Adipose tissue (tissue), 3 donors: Measurements from ENCODE around the gene NFKB1. TPM values are rescaled to one million over a fixed set of nuclear protein-coding genes. Genes with fewer than 3 reads are reported as not detected.

Source experiments
- H3K27ac ChIP-seq: one replicate; pipeline ENCODE4 v1.5.1; 2013; ENCODE audit warnings: low read depth, low read length
- WGBS, 3 donors: extraction: QIAGEN DNeasy Blood & Tissue Kit; methylation state at CpG; one replicate each; pipeline ENCODE4 v1.1.7; 2013; 5-methylcytosine and 5-hydroxymethylcytosine counted together
- polyA plus RNA-seq, 3 donors: library from polyadenylated mRNA; stranded (reverse); fragments of 200-250 nt; gene quantifications; one replicate each; pipeline ENCODE4 v1.2.3, GENCODE V29; 2013
- donor health status: healthy with polysubstance abuse.
- donor health status: Bipolar disorder and iron deficiency.
- donor health status: healthy.

The NFKB1 gene
- polyA plus RNA-seq, 3 donors = 9.2 to 57.0 (median 22.9) TPM

DNA sequence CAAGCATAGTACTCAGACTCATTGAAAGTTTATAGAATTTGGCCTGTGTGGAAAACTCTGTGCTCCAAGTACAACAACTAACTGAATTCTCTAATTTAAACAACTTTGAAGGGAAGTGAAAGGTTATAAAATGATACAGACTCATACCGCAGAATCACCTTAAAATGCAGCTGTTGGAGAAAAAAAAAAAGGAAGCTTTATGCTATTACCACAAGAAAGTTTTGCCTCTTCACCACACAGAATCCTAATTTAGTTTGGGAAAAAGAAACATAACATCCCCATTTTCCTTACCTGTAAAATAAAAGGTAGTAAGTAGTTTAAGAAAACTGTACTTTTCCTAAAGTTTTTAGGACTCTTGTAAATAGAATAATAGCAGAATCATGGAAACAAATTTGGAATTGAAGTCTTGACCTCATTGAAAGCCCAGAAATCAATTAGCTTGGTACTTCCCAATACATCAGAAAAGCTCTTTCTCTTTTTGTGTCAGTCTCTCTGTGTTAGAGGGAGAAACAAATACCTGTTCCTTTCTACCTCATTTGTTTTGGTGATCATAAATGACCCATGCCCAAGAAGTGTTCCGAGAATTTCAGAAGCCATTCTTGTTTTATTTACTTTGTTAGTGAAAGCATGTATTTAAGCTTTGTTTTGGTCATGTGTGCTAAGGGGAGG is 78.8 kb downstream of the NFKB1 start:
- H3K27ac ChIP-seq = no peak overlapping the region
- WGBS, 3 donors = 81 to 86% (median 83%) methylated on average over 2 of the region's 2 CpGs

DNA sequence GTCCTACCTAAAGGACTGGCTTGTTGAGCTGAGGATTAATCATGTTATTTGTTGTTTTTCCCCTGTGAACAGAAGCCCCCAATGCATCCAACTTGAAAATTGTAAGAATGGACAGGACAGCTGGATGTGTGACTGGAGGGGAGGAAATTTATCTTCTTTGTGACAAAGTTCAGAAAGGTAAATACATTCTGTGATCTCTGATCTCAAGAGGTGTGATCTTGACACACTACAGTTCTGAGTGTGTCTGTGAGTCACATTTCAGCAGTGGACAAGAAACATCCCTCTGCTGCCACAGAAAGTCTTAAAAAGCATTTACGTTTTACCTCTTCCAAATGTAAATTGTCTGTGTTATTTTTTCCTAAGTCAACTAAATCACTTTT is 79.3 kb downstream of the NFKB1 start:
- 87 to 97% (median 88%) methylated on average over 1 of the region's 1 CpG for WGBS, 3 donors
- no peak overlapping the region for H3K27ac ChIP-seq

DNA sequence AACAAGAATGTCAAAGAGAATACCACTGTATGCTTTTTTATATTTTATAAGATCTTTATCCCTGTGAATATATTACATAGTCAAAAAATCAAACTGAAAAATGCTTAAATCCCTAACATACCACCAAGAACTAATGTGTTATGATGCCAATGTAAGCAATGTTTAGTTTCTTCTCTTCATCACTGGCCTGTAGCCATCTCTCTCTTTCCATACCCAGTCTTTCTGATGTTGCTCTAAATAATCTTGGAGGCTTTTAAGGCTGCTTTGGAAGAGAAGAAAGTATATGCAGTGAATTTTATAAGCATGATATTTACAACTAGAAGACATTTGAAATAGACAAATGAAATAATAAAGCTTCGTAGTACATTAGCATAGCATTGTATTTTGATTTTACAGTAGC is 82.9 kb downstream of the NFKB1 start:
- WGBS, 3 donors = 97 to 100% (median 98%) methylated on average over 1 of the region's 1 CpG
- no peak overlapping the region for H3K27ac ChIP-seq

DNA sequence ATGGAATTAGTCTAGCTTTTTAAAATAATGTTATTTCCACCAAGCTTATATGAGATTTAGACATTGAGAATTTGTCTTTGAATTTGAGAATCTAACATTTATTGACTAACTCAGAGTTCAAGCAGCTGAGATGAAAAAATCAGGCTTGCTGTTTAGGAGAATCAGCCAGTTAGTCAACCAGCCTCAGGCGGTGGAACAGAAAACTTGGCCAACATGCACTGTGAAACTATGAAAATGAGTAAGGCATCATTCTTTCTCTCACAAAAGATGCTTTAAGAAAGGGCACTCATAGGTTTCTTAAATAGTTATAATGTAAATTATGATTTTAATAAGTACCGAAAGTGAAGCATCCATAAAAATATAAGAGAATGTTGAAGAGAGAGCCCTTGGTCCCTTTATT is 84.2 kb downstream of the NFKB1 start:
- H3K27ac ChIP-seq = no peak overlapping the region
- 92 to 96% (median 94%) methylated on average over 2 of the region's 2 CpGs for WGBS, 3 donors

DNA sequence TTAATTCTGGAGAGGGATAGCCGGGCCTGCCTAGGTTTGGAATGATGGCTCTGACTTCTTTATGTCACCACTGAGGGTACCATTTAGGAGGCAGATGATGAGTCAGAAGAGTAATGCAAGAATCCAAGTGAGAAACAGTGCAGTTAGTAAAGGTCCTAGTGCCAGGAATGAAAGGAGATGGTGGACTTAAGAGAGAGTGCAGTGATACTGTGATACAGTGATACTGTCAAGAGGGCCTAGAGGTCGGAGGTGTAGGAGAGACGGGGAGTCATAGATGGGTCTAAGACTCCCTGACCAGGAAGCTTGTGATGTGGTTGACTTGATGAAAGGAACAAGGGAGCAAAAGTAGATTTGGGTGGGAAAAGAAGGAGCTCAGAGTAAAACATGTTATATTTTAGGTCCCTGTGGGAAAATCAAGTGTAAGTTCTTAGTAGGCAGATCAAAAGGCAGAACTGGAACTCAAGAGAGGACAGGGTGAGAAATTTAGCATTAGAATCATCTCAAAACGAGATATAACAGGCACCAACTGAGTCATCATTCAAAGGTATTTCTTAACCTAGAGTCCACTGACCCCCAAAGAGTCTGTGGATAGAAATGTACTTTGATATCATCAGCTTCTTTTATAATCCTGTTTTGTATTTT is 85.0 kb downstream of the NFKB1 start:
- WGBS, 3 donors = 93 to 94% (median 93%) methylated on average over 4 of the region's 4 CpGs
- no peak overlapping the region for H3K27ac ChIP-seq

DNA sequence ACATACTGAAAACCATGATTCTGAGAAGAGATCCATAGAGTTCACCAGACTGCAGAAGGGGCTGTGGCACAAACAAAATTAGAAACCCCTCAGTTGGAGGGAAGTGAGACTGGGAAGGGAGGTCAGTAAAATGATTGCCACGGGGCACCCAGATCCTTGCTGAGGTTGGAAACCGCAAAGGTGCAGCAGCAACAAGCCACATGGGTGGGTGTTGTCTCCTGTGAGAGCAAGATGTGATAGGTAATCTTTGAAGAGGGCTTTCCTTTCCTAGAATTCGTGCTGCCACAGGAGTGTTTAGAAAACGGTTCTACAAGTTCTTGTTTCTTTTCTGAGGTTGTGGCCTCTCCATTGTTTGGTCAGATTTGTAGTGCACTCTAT is 85.5 kb downstream of the NFKB1 start:
- H3K27ac ChIP-seq = no peak overlapping the region
- 77 to 84% (median 82%) methylated on average over 4 of the region's 4 CpGs for WGBS, 3 donors

DNA sequence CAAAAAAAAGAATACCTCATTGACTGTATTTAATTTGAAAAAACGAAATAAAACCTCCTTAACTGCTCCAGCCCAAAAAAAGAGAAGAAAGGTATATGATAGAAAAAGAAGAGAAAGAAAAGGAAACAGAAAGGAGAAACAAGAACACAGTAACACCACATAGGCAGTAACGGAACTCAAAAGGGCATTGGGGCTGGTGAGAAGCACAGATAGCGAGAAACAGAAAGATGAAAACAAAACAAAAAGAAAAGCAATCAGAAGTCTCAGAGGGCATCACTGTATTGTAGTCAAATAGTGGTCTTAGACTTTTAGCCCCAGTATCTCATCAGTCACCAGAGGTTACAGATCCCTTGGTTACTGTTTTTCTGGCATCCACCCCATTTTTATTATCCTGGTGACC is 88.6 kb downstream of the NFKB1 start:
- WGBS, 3 donors = 58 to 93% (median 59%) methylated on average over 3 of the region's 3 CpGs
- no peak overlapping the region for H3K27ac ChIP-seq

DNA sequence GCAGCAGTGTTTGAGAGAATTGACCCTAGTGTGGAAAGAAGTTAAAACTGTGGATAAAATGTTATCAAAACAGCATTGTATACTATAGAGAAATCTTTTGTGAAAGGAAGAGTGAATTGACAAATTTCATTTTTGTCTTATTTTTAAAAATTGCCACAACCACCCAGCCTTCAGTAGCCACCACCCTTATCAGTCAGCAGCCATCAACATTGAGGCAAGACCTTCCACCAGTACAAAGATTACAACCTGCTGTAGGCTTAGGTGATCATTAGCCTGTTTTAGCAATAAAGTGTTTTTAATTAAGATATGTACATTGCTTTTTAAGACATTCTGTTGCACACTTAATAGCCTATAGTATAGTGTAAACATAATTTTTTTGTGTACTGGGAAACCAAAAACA is 91.1 kb downstream of the NFKB1 start:
- no peak overlapping the region for H3K27ac ChIP-seq

DNA sequence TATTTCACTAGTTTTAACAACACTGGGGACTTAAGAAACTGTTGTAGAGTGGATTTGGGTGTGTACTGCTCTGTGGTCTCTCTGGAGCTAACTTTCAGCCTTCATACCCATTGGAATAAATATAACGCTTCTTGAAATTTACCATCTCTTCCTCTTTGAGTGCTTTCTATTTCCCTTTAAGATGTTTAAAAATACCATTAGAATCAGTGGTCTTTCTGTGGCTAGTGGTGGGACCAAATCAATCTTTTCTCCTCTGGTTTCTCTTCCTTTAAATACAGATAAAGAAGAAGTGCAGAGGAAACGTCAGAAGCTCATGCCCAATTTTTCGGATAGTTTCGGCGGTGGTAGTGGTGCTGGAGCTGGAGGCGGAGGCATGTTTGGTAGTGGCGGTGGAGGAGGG is 92.0 kb downstream of the NFKB1 start:
- H3K27ac ChIP-seq = no peak overlapping the region
- WGBS, 3 donors = 87 to 95% (median 88%) methylated on average over 7 of the region's 7 CpGs

DNA sequence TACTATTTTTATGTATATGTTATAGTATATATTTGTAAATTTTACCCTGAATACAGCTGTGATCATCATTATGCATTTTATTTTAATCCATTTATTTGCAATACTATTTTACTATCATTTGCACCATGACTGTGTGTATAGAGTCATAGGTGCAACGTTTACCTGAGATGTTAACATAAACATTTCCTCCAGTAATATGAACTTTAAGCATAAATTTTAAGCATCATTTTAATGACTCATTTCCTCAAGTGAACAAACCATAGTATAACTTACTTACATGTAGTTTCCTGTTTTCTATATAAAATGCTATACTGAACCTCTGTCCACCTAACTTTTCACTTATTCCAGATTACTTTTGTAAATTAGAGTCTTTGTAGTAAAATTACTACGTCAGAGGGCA is 92.8 kb downstream of the NFKB1 start:
- WGBS, 3 donors = 48 to 76% (median 59%) methylated on average over 2 of the region's 2 CpGs
- H3K27ac ChIP-seq = no peak overlapping the region

DNA sequence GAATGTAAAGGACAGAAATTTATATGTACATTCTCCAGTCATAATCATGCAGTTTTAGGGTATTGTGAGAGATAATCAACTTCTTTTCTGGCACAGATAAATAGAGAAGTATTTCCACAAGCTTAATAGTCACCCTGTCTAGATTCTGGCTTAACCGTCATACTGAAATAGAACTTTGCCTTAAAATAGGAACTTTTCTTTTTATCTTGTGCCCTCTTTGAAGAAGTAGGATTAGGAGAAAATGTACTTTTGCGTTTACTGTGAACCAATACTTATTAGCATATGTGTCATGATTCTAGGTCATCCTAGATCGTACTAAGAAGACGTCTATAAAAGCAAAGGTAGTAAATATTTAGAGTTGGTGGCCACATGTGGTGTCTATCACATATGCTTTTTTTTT is 95.4 kb downstream of the NFKB1 start:
- WGBS, 3 donors = 89 to 95% (median 93%) methylated on average over 4 of the region's 4 CpGs
- no peak overlapping the region for H3K27ac ChIP-seq

DNA sequence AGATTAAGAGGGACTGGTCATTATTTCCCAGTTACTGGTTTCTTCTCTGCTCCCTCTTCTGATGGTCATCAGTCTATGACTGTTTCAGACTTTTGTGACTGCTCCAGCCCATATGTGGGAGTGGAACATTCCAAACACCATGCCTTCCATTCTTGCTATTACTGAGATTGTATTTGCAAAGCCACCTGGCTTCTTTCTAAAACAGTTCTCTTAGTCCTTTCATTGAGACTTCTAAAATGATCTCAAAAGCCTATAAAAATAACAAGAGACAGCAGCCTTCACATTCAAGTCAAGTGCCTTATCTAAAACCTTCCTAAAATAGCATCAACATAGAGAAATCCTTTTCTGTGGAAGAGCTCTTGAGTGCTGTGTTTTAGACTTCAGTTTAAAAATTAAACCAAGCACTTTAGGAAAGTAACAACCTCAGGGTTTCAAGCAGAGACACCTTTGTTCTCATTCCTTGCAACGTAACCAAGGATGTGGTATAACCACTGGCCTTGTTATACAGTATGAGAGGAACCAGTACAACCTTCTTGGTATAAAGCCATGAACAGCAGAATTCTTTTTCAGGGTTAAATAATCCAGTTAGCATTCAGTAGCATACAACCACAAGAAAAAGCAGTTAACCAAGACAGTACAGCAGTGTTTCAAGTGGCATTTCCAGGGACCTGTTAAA is 97.1 kb downstream of the NFKB1 start:
- 91 to 96% (median 95%) methylated on average over 1 of the region's 1 CpG for WGBS, 3 donors

DNA sequence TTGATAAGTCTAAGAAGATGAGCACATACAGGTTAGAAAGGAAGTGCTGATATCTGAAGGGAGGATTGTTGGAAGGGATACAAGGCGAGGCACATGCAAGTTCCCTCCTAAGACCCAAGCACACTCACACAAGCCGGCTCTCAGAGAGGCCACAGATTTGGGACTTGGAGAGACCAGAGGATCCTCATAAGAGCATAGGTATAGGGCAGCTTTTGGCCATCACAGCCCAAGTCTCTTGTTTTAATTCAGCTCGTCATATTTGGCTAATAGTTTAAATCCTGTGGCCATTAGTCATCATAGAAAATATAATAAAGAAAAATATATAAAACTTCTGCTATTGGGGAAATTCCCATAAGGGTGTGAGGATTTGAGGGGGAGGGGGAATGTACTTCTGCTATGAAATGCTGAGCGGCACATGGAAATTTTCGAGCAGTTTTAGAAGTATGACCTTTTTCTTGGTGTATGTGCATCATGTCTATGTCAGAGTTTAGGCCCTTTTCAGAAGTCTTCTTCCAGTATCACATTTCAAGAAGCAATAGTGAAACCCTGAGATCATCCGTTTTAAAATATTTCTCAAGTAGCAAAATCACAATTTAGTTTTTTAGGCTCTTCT is 97.7 kb downstream of the NFKB1 start:
- 88 to 91% (median 88%) methylated on average over 6 of the region's 6 CpGs for WGBS, 3 donors
- no peak overlapping the region for H3K27ac ChIP-seq

More for the DNA sequence above, 97.1 kb downstream of the NFKB1 start:
- no peak overlapping the region for H3K27ac ChIP-seq

DNA sequence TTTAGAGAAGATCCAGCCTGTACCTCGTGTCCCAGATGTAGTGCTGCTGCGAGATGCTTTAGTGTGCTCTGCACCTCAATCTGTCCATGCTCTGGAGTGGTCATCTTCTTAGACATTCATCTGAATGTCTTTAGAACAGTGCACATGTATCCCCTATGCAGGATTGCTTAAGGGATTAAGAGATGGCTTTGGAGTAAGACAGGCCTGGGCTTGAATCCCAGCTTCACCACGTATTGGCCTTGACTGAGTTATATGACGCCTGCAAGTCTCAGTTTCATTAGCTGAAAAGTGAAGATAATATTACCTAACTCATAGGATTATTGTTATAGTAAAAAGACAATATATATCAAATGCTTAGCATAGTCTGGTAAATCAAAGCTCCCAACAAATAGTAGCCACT is 98.3 kb downstream of the NFKB1 start:
- 81 to 92% (median 85%) methylated on average over 4 of the region's 4 CpGs for WGBS, 3 donors
- no peak overlapping the region for H3K27ac ChIP-seq

DNA sequence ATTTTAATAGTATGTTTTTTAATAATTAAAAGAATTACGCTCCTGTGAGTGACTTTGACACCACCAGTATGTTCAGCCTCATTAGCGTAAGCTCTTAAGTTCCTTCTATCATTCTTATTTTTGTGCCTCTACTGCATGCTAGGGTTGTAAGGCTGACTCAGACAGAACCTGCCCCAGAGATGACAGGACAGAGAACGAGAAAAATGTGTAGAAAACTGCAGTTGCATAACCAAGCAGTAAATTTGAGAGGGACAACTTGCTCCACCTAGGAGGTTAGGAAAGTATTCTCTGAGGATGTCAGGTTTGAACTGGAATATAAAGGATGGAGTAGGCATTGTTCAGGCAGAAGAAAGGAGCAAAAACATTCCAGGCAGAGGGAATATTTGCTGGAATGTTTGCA is 98.7 kb downstream of the NFKB1 start:
- 84 to 94% (median 88%) methylated on average over 3 of the region's 3 CpGs for WGBS, 3 donors
- no peak overlapping the region for H3K27ac ChIP-seq

DNA sequence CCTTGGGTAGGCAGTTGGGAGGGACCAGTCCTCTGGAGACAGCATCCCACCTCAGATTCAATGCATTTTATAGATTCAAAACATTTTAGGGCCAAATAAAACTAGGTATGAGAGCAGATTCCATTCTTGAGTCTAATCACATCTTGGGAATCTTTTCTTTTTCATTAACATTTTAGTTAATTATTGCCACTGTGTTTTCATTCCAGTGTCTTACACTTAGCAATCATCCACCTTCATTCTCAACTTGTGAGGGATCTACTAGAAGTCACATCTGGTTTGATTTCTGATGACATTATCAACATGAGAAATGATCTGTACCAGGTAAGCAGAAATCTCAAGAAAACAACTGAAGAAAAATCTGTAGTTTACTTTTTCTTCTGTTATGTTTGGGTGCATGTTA is 99.5 kb downstream of the NFKB1 start:
- H3K27ac ChIP-seq = no peak overlapping the region

DNA sequence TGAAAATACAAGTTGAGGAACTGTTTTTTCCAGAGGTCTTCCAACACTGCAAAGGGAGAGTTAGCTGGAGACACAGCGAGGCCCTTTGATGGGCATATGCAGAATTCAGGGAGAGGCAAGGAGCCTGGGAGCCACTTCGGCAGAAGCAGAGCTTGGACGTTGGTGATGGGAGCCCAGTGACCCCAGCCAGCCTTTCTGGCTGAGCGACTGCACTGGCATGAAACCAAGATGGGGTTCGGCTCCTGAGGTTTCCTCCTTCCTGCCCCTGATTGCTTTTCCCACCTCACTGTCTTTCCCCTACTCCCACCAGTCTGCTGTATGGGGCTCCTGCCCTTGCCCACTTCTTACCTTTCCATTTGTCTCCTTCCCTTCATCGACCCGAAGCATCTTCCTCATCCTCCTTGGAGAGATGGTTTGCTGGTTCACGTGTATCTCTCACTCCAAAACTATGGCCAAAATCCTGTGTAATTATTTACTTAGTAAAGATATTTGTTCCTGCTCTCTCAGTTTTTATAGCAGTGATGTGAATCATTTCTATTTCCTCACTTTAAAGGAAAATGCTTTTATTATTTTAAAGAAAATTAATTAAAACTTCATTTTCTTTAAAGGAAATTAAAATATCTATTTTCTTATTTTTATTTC is 100.5 kb downstream of the NFKB1 start:
- no peak overlapping the region for H3K27ac ChIP-seq
- 81 to 88% (median 87%) methylated on average over 8 of the region's 8 CpGs for WGBS, 3 donors

DNA sequence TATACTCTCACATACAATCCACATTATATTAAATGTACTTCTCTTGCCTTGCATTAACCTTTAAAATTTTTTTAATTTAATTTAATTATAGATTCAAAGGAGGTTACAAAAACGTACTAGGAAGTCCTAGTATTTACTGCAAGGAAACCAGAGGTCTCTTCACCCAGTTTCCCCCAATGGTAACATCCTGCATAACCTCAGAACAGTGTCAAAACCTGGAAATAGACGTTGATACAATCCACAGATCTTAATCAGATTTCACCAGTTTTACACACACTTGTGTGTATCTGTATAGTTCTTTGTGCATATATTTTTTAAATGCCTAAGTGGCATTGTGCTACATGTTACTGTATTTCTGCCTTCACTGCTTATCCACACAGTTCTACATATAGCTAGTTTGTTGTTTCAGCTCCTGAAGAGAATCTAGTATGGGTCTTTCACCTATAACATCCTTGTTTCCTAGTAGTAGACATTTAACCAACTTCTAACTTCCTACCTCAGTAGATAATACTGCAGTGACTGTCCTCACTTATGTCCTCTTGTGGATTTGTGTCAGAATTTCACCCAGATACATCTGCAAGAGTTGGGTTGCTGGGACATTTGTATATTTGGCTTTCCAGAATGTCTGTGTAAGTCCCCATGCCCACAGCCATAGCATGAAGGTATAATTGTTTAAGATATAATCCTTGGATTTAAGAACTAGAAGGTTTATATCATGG is 103.2 kb downstream of the NFKB1 start:
- WGBS, 3 donors = 69 to 73% (median 72%) methylated on average over 2 of the region's 2 CpGs
- no peak overlapping the region for H3K27ac ChIP-seq

DNA sequence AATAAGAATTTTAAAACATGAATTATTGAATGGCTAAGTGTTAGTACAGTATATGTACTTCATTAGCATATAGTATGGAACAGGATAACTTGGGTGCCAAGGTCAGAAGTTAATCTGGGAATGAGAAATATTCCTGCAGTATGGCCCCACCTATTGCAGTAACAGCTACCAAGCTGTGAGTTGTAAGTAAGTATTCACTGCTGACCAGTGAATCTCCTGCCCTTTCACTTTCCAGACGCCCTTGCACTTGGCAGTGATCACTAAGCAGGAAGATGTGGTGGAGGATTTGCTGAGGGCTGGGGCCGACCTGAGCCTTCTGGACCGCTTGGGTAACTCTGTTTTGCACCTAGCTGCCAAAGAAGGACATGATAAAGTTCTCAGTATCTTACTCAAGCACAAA is 105.1 kb downstream of the NFKB1 start:
- 73 to 88% (median 81%) methylated on average over 3 of the region's 3 CpGs for WGBS, 3 donors
- H3K27ac ChIP-seq = no peak overlapping the region
